H1 (cell line): ENCODE data around the gene PLXDC2. TPM values are rescaled to one million over a fixed set of nuclear protein-coding genes. Genes with fewer than 3 reads are reported as not detected.

Experiments
- CTCF ChIA-PET: fragments of 300-600 bp; sonication (Branson Sonifier 250); formaldehyde crosslinking; loops from one replicate; lab custom pipeline; 2021; ENCODE audit not compliant: partially characterized antibody; lab: Charles Lee
- POLR2A ChIA-PET: fragments of 300-600 bp; sonication (Branson Sonifier 250); formaldehyde crosslinking; loops from one replicate; lab custom pipeline; 2021; ENCODE audit warnings: inconsistent platforms; ENCODE audit not compliant: partially characterized antibody; lab: Charles Lee
- DNase-seq, 2 experiments: peaks; one replicate each; pipeline versions ENCODE4 v3.0.0 to v3.0.0-alpha.2; 2010 to 2022; ENCODE audit warnings: low spot score in 2 of 2, low read depth in 1 of 2, mixed read lengths in 1 of 2
- FAIRE-seq: peaks from 2 replicates; lab custom pipeline; 2011; peaks lifted over from hg19 to GRCh38; lab: Jason Lieb, UNC
- H2AFZ ChIP-seq: 2 replicates; pipeline ENCODE4 v1.8.1; 2012; ENCODE audit warnings: low read length, inconsistent platforms
- H2AK5ac ChIP-seq: 2 replicates; pipeline ENCODE4 v1.6.1; 2013; ENCODE audit warnings: low read depth, low read length
- H2BK120ac ChIP-seq: replicated peaks from 2 replicates; pipeline ENCODE3; 2013; ENCODE audit warnings: low read depth, low read length, inconsistent platforms
- H2BK12ac ChIP-seq: 2 replicates; pipeline ENCODE4 v1.6.1; 2013; ENCODE audit warnings: low read depth, low read length
- H2BK15ac ChIP-seq: 2 replicates; pipeline ENCODE4 v1.6.1; 2013; ENCODE audit warnings: low read length
- H2BK20ac ChIP-seq: 2 replicates; pipeline ENCODE4 v1.6.1; 2013; ENCODE audit warnings: low read length
- H2BK5ac ChIP-seq: 2 replicates; pipeline ENCODE4 v1.6.1; 2013; ENCODE audit warnings: low read depth, low read length
- H3K14ac ChIP-seq: 2 replicates; pipeline ENCODE4 v1.6.1; 2013; ENCODE audit warnings: inconsistent platforms; ENCODE audit not compliant: insufficient read length
- H3K18ac ChIP-seq: 2 replicates; pipeline ENCODE4 v1.6.1; 2013; ENCODE audit warnings: low read length; ENCODE audit errors: extremely low read depth
- H3K23ac ChIP-seq: 2 replicates; pipeline ENCODE4 v1.6.1; 2013; ENCODE audit warnings: inconsistent platforms; ENCODE audit not compliant: insufficient read length
- H3K23me2 ChIP-seq: 2 replicates; pipeline ENCODE4 v1.6.1; 2013; ENCODE audit warnings: low read depth, low read length
- H3K27ac ChIP-seq: 2 replicates; pipeline ENCODE4 v1.6.1; 2011; ENCODE audit warnings: low read depth, low read length, inconsistent platforms
- H3K27me3 ChIP-seq, 4 experiments: replicated peaks in 1 of 4; 1 replicate in 1 of 4; 2 replicates in 3 of 4; pipeline versions ENCODE4 v1.6.1 to v1.8.1; 2011 to 2013; ENCODE audit warnings: low read length in 3 of 4, mild to moderate bottlenecking in 3 of 4, inconsistent platforms in 2 of 4, mixed read lengths in 2 of 4, moderate library complexity in 1 of 4; ENCODE audit not compliant: control insufficient read depth in 3 of 4, insufficient read depth in 3 of 4; ENCODE audit errors: extremely low read depth in 1 of 4
- H3K36me3 ChIP-seq, 4 experiments: 2 replicates each; pipeline versions ENCODE4 v1.6.1 to v1.8.1; 2011 to 2013; ENCODE audit warnings: mild to moderate bottlenecking in 4 of 4, low read length in 3 of 4, moderate library complexity in 2 of 4, control low read depth in 1 of 4, inconsistent platforms in 1 of 4; ENCODE audit not compliant: insufficient read depth in 4 of 4, control insufficient read depth in 2 of 4
- H3K4ac ChIP-seq: replicated peaks from 2 replicates; pipeline ENCODE3; 2013; ENCODE audit warnings: low read length, low read depth, mixed read lengths, inconsistent platforms; ENCODE audit not compliant: insufficient read length
- H3K4me1 ChIP-seq, 4 experiments: replicated peaks in 1 of 4; 1 replicate in 1 of 4; 2 replicates in 3 of 4; pipeline versions ENCODE4 v1.6.1 to v1.8.1; 2011 to 2013; ENCODE audit warnings: low read length in 3 of 4, inconsistent platforms in 2 of 4, mixed read lengths in 1 of 4; ENCODE audit not compliant: insufficient read depth in 4 of 4, control insufficient read depth in 3 of 4
- H3K4me2 ChIP-seq, 2 experiments: 2 replicates each; pipeline versions ENCODE4 v1.6.1 to v1.8.1; 2011 to 2013; ENCODE audit warnings: low read depth in 2 of 2, low read length in 2 of 2, control low read depth in 1 of 2, inconsistent platforms in 1 of 2, mild to moderate bottlenecking in 1 of 2; ENCODE audit not compliant: insufficient read depth in 1 of 2
- H3K4me3 ChIP-seq, 4 experiments: fragments of 200-600, 300-600 bp in 1 of 4; sonication (generic), shearing (Covaris generic), sonication (Bioruptor Twin) in 1 of 4; 2 replicates each; pipeline versions ENCODE4 v1.5.1 to v1.8.1; 2011 to 2016; ENCODE audit warnings: low read length in 4 of 4, low read depth in 3 of 4, control low read depth in 2 of 4, inconsistent platforms in 2 of 4, mild to moderate bottlenecking in 2 of 4, mixed read lengths in 1 of 4, moderate library complexity in 1 of 4; ENCODE audit not compliant: insufficient read depth in 2 of 4; ENCODE audit errors: extremely low read depth in 1 of 4
- H3K56ac ChIP-seq: replicated peaks from 2 replicates; pipeline ENCODE3; 2013; ENCODE audit warnings: low read depth, mild to moderate bottlenecking, mixed read lengths, low read length, inconsistent platforms; ENCODE audit not compliant: insufficient read length
- H3K79me1 ChIP-seq: 2 replicates; pipeline ENCODE4 v1.6.1; 2013; ENCODE audit warnings: low read depth, low read length, control low read depth
- H3K79me2 ChIP-seq, 2 experiments: 2 replicates each; pipeline versions ENCODE4 v1.6.1 to v1.8.1; 2012 to 2013; ENCODE audit warnings: low read length in 2 of 2, mild to moderate bottlenecking in 2 of 2, inconsistent platforms in 1 of 2; ENCODE audit not compliant: insufficient read depth in 2 of 2, control insufficient read depth in 1 of 2
- H3K9ac ChIP-seq, 4 experiments: replicated peaks in 1 of 4; 1 replicate in 1 of 4; 2 replicates in 3 of 4; pipeline versions ENCODE4 v1.6.1 to v1.8.1; 2011 to 2013; ENCODE audit warnings: low read depth in 3 of 4, low read length in 3 of 4, control low read depth in 2 of 4, mild to moderate bottlenecking in 2 of 4, moderate library complexity in 2 of 4, inconsistent platforms in 1 of 4; ENCODE audit errors: extremely low read depth in 1 of 4
- H3K9me3 ChIP-seq, 2 experiments: 2 replicates each; pipeline versions ENCODE4 v1.6.1 to v1.8.1; 2012 to 2013; ENCODE audit warnings: mild to moderate bottlenecking in 2 of 2, moderate library complexity in 2 of 2, control low read depth in 1 of 2, inconsistent platforms in 1 of 2, low read depth in 1 of 2, low read length in 1 of 2, mixed read lengths in 1 of 2; ENCODE audit not compliant: insufficient read depth in 2 of 2
- H4K20me1 ChIP-seq, 2 experiments: replicated peaks in 1 of 2; 2 replicates each; pipeline versions ENCODE3 to v1.8.1; 2011 to 2013; ENCODE audit warnings: inconsistent platforms in 2 of 2, low read length in 2 of 2, mild to moderate bottlenecking in 1 of 2; ENCODE audit not compliant: insufficient read depth in 2 of 2, control insufficient read depth in 1 of 2
- H4K5ac ChIP-seq: 2 replicates; pipeline ENCODE4 v1.6.1; 2013; ENCODE audit warnings: low read length, low read depth, mixed read lengths, inconsistent platforms; ENCODE audit not compliant: insufficient read length
- H4K8ac ChIP-seq: 2 replicates; pipeline ENCODE4 v1.8.0; 2013; ENCODE audit warnings: mild to moderate bottlenecking, moderate library complexity, low read length, inconsistent platforms; ENCODE audit not compliant: insufficient read depth; ENCODE audit errors: extremely low read depth
- H4K91ac ChIP-seq: replicated peaks from 2 replicates; pipeline ENCODE3; 2013; ENCODE audit warnings: low read length, mixed read lengths, inconsistent platforms; ENCODE audit not compliant: insufficient read length
- ASH2L ChIP-seq: fragments of 200-600, 300-600 bp; sonication (generic); IDR thresholded peaks from one replicate; pipeline ENCODE4 v1.7.1; 2017; ENCODE audit warnings: low read length
- CBX5 ChIP-seq: fragments of 300-800, 300-1000 bp; sonication (generic); IDR thresholded peaks from 2 replicates; pipeline ENCODE4 v1.7.1; 2016; ENCODE audit warnings: antibody characterized with exemption, low read length, low read depth
- CEBPB ChIP-seq: IDR thresholded peaks from 2 replicates; pipeline ENCODE4 v1.6.1; 2012; ENCODE audit warnings: low read depth, low read length
- EP300 ChIP-seq, 2 experiments: IDR thresholded peaks; 1 replicate in 1 of 2; 2 replicates in 1 of 2; pipeline ENCODE4 v1.6.1; 2011 to 2012; ENCODE audit warnings: low read depth in 2 of 2, low read length in 2 of 2, mild to moderate bottlenecking in 2 of 2, borderline replicate concordance in 1 of 2, inconsistent platforms in 1 of 2, moderate library complexity in 1 of 2
- JUND ChIP-seq: IDR thresholded peaks from 2 replicates; pipeline ENCODE4 v1.6.1; 2011; ENCODE audit warnings: mild to moderate bottlenecking, improper control_type of control experiment, low read length
- KDM4A ChIP-seq: IDR thresholded peaks from one replicate; pipeline ENCODE4 v1.7.1; 2012; ENCODE audit warnings: low read depth, mild to moderate bottlenecking, moderate library complexity, low read length, inconsistent platforms; ENCODE audit not compliant: severe bottlenecking
- KDM5A ChIP-seq: fragments of 200-600 bp; IDR thresholded peaks from 2 replicates; pipeline ENCODE4 v1.7.1; 2012; ENCODE audit warnings: mild to moderate bottlenecking, low read length, inconsistent platforms, mixed read lengths
- NRF1 ChIP-seq: IDR thresholded peaks from 2 replicates; pipeline ENCODE4 v1.6.1; 2011; ENCODE audit warnings: mild to moderate bottlenecking, low read depth, low read length, improper control_type of control experiment
- POLR2AphosphoS5 ChIP-seq: IDR thresholded peaks from 2 replicates; pipeline ENCODE4 v1.6.1; 2011; ENCODE audit warnings: low read depth, low read length
- SP1 ChIP-seq: IDR thresholded peaks from 2 replicates; pipeline ENCODE4 v1.6.1; 2011; ENCODE audit warnings: low read depth, low read length
- SUZ12 ChIP-seq: fragments of 200-600 bp; sonication (generic); IDR thresholded peaks from 2 replicates; pipeline ENCODE4 v1.6.1; 2012; ENCODE audit warnings: mild to moderate bottlenecking, inconsistent platforms, low read length, moderate library complexity, mixed read lengths
- TAF1 ChIP-seq: IDR thresholded peaks from 2 replicates; pipeline ENCODE4 v1.6.1; 2011; ENCODE audit warnings: mild to moderate bottlenecking, low read depth, low read length
- TCF12 ChIP-seq: IDR thresholded peaks from 2 replicates; pipeline ENCODE4 v1.6.1; 2011; ENCODE audit warnings: low read depth, mild to moderate bottlenecking, low read length
- WGBS, 2 experiments: shearing (Covaris generic) in 1 of 2; methylation state at CpG; one replicate each; pipeline versions ENCODE4 v1.1.6 to v1.1.7; 2013 to 2015; ENCODE audit warnings: low lambda C conversion rate in 2 of 2, mixed read lengths in 2 of 2, inconsistent platforms in 1 of 2, low coverage in 1 of 2, missing lambda C conversion rate in 1 of 2; ENCODE audit not compliant: insufficient replicate concordance in 2 of 2, insufficient coverage in 1 of 2, insufficient read length in 1 of 2; ENCODE audit errors: extremely low coverage in 1 of 2, missing lambda C conversion rate in 1 of 2; 5-methylcytosine and 5-hydroxymethylcytosine counted together
- polyA plus RNA-seq, 7 experiments: library from polyadenylated mRNA; depleted of rRNA in 3 of 7; stranded (reverse) in 5 of 7; unstranded in 2 of 7; fragments of >200 nt in 5 of 7; fragments of 200-250 nt in 2 of 7; gene quantifications; 1 replicate in 5 of 7; 2 replicates in 1 of 7; 4 replicates in 1 of 7; pipeline versions ENCODE4 v1.2.1 to v1.2.3, GENCODE V29; 2011 to 2013; ENCODE audit warnings: missing spikeins in 2 of 7, mixed read lengths in 2 of 7
- total RNA-seq: library from RNA; stranded (reverse); fragmentation: NEBNext Ultra II Directional; extraction: Animal tissue kit (Norgen Biotek cat#: 25700); gene quantifications from 2 replicates; pipeline ENCODE4 v1.2.1, GENCODE V29; 2021

The PLXDC2 gene
- total and polyA plus RNA-seq, 2 of the 8 experiments (the other 6 are each of a cell fraction or from before 2014, with no cell fraction given), result 23.0 to 40.5 TPM

DNA sequence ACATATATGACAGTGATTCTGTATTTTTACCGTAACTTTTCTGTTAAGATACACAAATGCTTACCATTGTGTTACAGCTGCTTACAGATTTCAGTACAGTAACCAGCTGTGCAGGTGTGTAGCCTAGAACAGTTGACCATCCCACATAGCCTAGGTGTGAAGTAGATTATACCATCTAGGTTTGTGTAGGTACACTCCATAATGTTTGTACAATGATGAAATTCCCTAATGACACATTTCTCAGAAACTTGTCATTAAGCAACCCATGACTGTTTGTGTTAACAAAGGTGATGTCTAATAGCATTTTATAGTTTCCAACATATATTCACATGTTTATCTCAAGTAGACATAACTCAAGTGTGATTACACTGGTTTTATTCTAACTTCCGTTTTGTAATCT lies 218.5 kb downstream of the PLXDC2 start:
- H3K9me3 ChIP-seq, result no peaks in the 10 kb centered on the region
- H2BK12ac ChIP-seq, result no peak overlapping the region
- WGBS, 2 experiments, result 87% methylated on average over 2 of the region's 2 CpGs; no CpG with 5 or more reads in 1 of the 2 experiments
- CTCF ChIA-PET, result no interaction called here
- FAIRE-seq, result no peak
- no peak overlapping the region for H3K27ac ChIP-seq
- H2BK120ac ChIP-seq, result no peak overlapping the region
- no peaks in the 10 kb centered on the region for H3K27me3 ChIP-seq
- no peaks in the 10 kb centered on the region for H3K79me1 ChIP-seq
- H2AFZ ChIP-seq, result no peak overlapping the region
- H4K5ac ChIP-seq, result no peak overlapping the region
- no peak overlapping the region for H3K4me3 ChIP-seq
- no peak overlapping the region for H3K18ac ChIP-seq
- H2BK5ac ChIP-seq, result no peak overlapping the region
- H4K8ac ChIP-seq, result no peak overlapping the region
- H3K4ac ChIP-seq, result no peak overlapping the region
- peaks cover 0 to 13% of the 10 kb centered on the region in 2 experiments; a peak in 2 of 4 replicates for H3K79me2 ChIP-seq
- POLR2A ChIA-PET, result no interaction called here
- no peak for DNase-seq
- H3K4me2 ChIP-seq, result no peak overlapping the region
- H3K36me3 ChIP-seq, result no peaks in the 10 kb centered on the region; a peak in 1 of 8 replicates
- no peak overlapping the region for H3K9ac ChIP-seq
- no peak overlapping the region for H2BK15ac ChIP-seq
- no peak overlapping the region for H2BK20ac ChIP-seq
- no peak overlapping the region for H3K14ac ChIP-seq
- peaks cover 0 to 4% (median 1%) of the 10 kb centered on the region in 4 experiments; a peak in 2 of 7 replicates for H3K4me1 ChIP-seq
- no peak overlapping the region for H2AK5ac ChIP-seq
- H4K20me1 ChIP-seq, result no peaks in the 10 kb centered on the region
- no peak overlapping the region for H4K91ac ChIP-seq
- TF ChIP-seq CBX5, result no peak
- no peak for TF ChIP-seq SUZ12
- no peak for TF ChIP-seq SP1
- TF ChIP-seq NRF1, result no peak
- no peak for TF ChIP-seq CEBPB
- no peak for TF ChIP-seq KDM4A
- TF ChIP-seq TAF1, result no peak
- no peak for TF ChIP-seq ASH2L
- TF ChIP-seq EP300 (IDR thresholded peaks at IDR 0.05; ENCODE audit: borderline replicate concordance in 1 of 2, low read depth in 2 of 2, low read length in 2 of 2), result no peak
- no peak for TF ChIP-seq POLR2AphosphoS5
- no peak for TF ChIP-seq KDM5A
- TF ChIP-seq TCF12, result no peak
- TF ChIP-seq JUND, result no peak
- H3K56ac ChIP-seq, result no peak overlapping the region
- H3K23me2 ChIP-seq, result no peaks in the 10 kb centered on the region
- H3K23ac ChIP-seq, result no peak overlapping the region
